Posterior cingulate gyrus (tissue), 11 donors: ENCODE data around the gene MARCHF5.
"Not testable (repeated sequence)": the region's sequence is repeated elsewhere in the genome, so short reads cannot be mapped to it uniquely, and the experiment has no call there.

Experiments used
- DNase-seq, 10 donors: peaks; one replicate each; pipeline versions ENCODE4 v3.0.0 to v3.0.0-alpha.2; 2020 to 2021; ENCODE audit warnings: mixed read lengths in 3 of 10
- intact Hi-C: fragments of 100-400 bp; cut with DNase I; formaldehyde crosslinking; loops from one replicate; pipeline ENCODE4 v1.15.1; 2023

Gene MARCHF5

GRCh38 chr10:92303096-92303495, 12.1 kb downstream of the MARCHF5 start:
- intact Hi-C loops, result no loop called here
- DNase-seq, result no peak

GRCh38 chr10:92304061-92304460, 13.1 kb downstream of the MARCHF5 start:
- DNase-seq, result no peak
- intact Hi-C loops, result no loop called here

- intact Hi-C loops, result no loop called here
- DNase-seq, result no peak
Measured at GRCh38 chr10:92305133-92306072, 14.4 kb downstream of the MARCHF5 start.

- no peak for DNase-seq
- intact Hi-C loops, result no loop called here
Measured at GRCh38 chr10:92309272-92309671, 18.3 kb downstream of the MARCHF5 start.

- DNase-seq, result no peak
- intact Hi-C loops, result no loop called here
Measured at GRCh38 chr10:92313750-92314149, 22.8 kb downstream of the MARCHF5 start.

- no peak for DNase-seq
- intact Hi-C loops, result no loop called here
Measured at GRCh38 chr10:92316610-92317009, 25.6 kb downstream of the MARCHF5 start.

GRCh38 chr10:92323079-92323478, 32.1 kb downstream of the MARCHF5 start:
- DNase-seq, result no peak
- intact Hi-C loops, result no loop called here

GRCh38 chr10:92327445-92328433, 36.8 kb downstream of the MARCHF5 start:
- no peak for DNase-seq
- intact Hi-C loops, result no loop called here

GRCh38 chr10:92328993-92329392, 38.0 kb downstream of the MARCHF5 start:
- DNase-seq, result no peak
- intact Hi-C loops, result no loop called here

GRCh38 chr10:92329927-92330326, 39.0 kb downstream of the MARCHF5 start:
- DNase-seq, intact Hi-C loops: not testable (repeated sequence)

- DNase-seq, result no peak
- intact Hi-C loops, result no loop called here
Measured at GRCh38 chr10:92342796-92343195, 51.8 kb downstream of the MARCHF5 start.

- DNase-seq, intact Hi-C loops: not testable (repeated sequence)
Measured at GRCh38 chr10:92345575-92345974, 54.6 kb downstream of the MARCHF5 start.

- intact Hi-C loops, DNase-seq: not testable (repeated sequence)
Measured at GRCh38 chr10:92347035-92347676, 56.2 kb downstream of the MARCHF5 start.

- no peak for DNase-seq
- intact Hi-C loops, result no loop called here
Measured at GRCh38 chr10:92350411-92350810, 59.4 kb downstream of the MARCHF5 start.

- intact Hi-C loops, result no loop called here
- DNase-seq, result no peak
Measured at GRCh38 chr10:92354587-92354986, 63.6 kb downstream of the MARCHF5 start.

GRCh38 chr10:92356041-92356440, 65.1 kb downstream of the MARCHF5 start:
- DNase-seq, result no peak
- intact Hi-C loops, result no loop called here

GRCh38 chr10:92363498-92363897, 72.5 kb downstream of the MARCHF5 start:
- intact Hi-C loops, result no loop called here
- DNase-seq, result no peak

- no peak for DNase-seq
- intact Hi-C loops, result no loop called here
Measured at GRCh38 chr10:92366412-92367021, 75.5 kb downstream of the MARCHF5 start.

- intact Hi-C loops, result no loop called here
- DNase-seq, result no peak
Measured at GRCh38 chr10:92377962-92378361, 87.0 kb downstream of the MARCHF5 start.

- intact Hi-C loops, result no loop called here
- no peak for DNase-seq
Measured at GRCh38 chr10:92381543-92381954, 90.6 kb downstream of the MARCHF5 start.
